Adrenal gland (tissue), 5 donors: ENCODE measurements around the gene GPC2.

ENCODE experiments used
- POLR2A ChIP-seq, 2 donors: fragments of 450-650 bp; IDR thresholded peaks; one replicate each; pipeline ENCODE4 v1.6.1; 2017; ENCODE audit warnings: antibody characterized with exemption in 2 of 2, mild to moderate bottlenecking in 2 of 2, moderate library complexity in 1 of 2
- TF ChIP-seq, protein P1 (sequence below), 6 experiments: fragments of 450-650 bp in 4 of 6; fragments of 200-600 bp in 2 of 6; sonication (generic) in 1 of 6; IDR thresholded peaks; 1 replicate in 5 of 6; 2 replicates in 1 of 6; pipeline versions ENCODE4 v1.5.1 to v1.8.0; 2016 to 2021; ENCODE audit warnings: antibody characterized with exemption in 6 of 6, mild to moderate bottlenecking in 2 of 6, moderate library complexity in 1 of 6
- donor health status: DM: no; HTN: no; CAD: no.

DNA sequence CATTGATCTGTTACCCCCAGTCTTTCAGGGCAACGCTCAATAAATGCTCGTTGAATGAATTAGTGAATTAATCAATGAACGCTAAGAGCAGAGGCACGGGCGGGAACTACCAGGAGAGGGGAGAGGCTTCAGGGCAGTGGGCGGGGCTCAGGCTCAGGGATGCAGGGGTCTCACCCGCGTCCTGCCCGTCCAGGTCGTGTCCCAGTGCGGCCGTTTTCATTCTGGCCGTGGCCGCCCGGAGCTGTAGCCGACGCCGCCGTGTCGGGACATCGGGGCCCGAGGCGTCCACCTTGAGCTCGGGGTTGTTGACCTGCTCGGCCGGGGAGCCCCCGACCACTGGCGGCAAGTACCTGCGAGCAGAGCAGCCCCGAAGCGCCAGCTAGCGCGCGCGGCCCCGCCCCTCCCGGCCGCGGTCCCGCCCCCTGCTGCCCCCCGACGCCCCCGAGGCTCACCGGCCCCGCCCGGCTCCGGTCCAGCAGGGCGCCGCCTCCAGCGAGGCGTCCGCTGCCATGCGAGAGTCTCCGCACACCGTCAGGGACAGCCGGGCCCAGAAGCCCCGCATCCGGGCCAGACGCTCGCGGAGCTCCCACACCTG, 6.0 kb downstream of the GPC2 start:
- TF ChIP-seq, protein P1, sequence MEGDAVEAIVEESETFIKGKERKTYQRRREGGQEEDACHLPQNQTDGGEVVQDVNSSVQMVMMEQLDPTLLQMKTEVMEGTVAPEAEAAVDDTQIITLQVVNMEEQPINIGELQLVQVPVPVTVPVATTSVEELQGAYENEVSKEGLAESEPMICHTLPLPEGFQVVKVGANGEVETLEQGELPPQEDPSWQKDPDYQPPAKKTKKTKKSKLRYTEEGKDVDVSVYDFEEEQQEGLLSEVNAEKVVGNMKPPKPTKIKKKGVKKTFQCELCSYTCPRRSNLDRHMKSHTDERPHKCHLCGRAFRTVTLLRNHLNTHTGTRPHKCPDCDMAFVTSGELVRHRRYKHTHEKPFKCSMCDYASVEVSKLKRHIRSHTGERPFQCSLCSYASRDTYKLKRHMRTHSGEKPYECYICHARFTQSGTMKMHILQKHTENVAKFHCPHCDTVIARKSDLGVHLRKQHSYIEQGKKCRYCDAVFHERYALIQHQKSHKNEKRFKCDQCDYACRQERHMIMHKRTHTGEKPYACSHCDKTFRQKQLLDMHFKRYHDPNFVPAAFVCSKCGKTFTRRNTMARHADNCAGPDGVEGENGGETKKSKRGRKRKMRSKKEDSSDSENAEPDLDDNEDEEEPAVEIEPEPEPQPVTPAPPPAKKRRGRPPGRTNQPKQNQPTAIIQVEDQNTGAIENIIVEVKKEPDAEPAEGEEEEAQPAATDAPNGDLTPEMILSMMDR (IDR thresholded peaks at IDR 0.05): no peak
- no peak for TF ChIP-seq POLR2A (IDR thresholded peaks at IDR 0.05)
